ENCODE results near the gene ARHGAP10. TPM values are rescaled to one million over a fixed set of nuclear protein-coding genes. Genes with fewer than 3 reads are reported as not detected.

Gene ARHGAP10
- total RNA-seq, 1 donor from 2014 or later, result 15.5 TPM

DNA sequence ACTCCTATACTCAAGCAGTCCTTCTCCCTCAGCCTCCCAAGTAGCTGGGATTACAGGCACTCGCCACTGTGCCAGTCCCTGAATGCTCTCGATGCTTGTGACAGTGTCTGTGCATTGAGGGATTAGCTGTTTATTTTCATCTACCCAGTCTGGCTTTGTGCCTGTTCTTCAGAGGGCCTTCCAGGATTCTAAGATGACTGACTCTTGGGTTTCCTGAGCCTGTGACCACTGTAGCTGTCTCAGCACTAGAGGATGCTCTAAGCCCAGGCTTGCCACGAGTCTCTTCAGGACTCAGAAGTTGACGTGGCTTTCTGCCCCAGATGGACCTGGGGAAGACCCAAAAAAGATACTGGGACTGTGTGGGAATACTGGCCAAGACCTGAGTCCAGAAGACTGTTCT is 201.4 kb downstream of the ARHGAP10 start:
- DNase-seq (ENCODE audit: low read depth), result no peak

DNA sequence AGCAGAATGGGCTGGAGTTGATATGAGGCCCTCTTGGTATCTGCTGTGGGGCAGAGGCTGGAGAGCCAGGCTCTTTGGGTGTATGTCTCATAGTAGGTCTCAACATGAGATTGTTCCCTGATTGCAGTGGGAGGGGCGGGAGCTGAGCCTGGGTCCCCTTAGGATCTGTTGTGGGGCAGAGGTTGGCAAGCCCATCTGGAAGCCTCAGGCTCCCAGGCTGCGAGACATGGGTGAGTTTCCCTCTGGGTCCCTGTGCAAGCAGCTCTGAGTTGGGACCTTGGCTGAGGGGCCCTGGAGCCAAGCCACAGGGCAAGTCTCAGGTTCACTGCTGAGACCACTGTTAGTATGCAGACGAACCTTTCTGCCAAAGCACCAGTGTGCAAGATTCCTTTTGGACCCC is 201.9 kb downstream of the ARHGAP10 start:
- Histone ChIP-seq H3K27me3 (ENCODE audit: control insufficient read depth, insufficient read depth, low read length) (no peaks in the 10 kb centered on the region), H3K4me3 (ENCODE audit: low read depth, low read length) (no peak overlapping the region), H3K36me3 (ENCODE audit: control insufficient read depth, insufficient read depth, low read length) (no peaks in the 10 kb centered on the region)
- TF ChIP-seq, protein P1, sequence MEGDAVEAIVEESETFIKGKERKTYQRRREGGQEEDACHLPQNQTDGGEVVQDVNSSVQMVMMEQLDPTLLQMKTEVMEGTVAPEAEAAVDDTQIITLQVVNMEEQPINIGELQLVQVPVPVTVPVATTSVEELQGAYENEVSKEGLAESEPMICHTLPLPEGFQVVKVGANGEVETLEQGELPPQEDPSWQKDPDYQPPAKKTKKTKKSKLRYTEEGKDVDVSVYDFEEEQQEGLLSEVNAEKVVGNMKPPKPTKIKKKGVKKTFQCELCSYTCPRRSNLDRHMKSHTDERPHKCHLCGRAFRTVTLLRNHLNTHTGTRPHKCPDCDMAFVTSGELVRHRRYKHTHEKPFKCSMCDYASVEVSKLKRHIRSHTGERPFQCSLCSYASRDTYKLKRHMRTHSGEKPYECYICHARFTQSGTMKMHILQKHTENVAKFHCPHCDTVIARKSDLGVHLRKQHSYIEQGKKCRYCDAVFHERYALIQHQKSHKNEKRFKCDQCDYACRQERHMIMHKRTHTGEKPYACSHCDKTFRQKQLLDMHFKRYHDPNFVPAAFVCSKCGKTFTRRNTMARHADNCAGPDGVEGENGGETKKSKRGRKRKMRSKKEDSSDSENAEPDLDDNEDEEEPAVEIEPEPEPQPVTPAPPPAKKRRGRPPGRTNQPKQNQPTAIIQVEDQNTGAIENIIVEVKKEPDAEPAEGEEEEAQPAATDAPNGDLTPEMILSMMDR (IDR thresholded peaks at IDR 0.05; ENCODE audit: insufficient read depth, low read length, poor library complexity, severe bottlenecking), result no peak
- DNase-seq (ENCODE audit: low read depth), result no peak

More for the DNA sequence above, 201.4 kb downstream of the ARHGAP10 start:
- Histone ChIP-seq H3K36me3 (ENCODE audit: control insufficient read depth, insufficient read depth, low read length) (no peaks in the 10 kb centered on the region), H3K4me3 (ENCODE audit: low read depth, low read length) (no peak overlapping the region), H3K27me3 (ENCODE audit: control insufficient read depth, insufficient read depth, low read length) (no peaks in the 10 kb centered on the region)
- TF ChIP-seq, protein P1 (IDR thresholded peaks at IDR 0.05; ENCODE audit: insufficient read depth, low read length, poor library complexity, severe bottlenecking), result no peak

DNA sequence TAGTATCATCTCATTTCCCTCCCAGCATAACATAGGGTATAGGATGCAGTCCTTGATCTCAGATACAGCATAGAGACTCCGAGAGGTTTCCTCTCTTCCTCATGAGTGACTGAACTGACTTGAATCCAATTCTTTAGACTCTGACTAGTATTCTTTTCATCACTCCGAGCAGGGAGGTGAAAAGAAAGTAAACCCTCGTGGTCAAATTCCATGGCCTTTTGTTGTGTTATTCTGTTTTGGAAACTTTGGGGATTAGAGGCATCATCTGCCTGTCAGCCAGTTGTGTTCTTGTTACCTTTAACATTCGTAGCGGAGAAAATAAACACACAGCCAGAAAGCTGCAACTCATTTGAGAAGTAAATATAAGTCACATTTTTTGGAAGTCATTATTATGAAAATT is 206.6 kb downstream of the ARHGAP10 start:
- no peak overlapping the region for H3K4me3 ChIP-seq (ENCODE audit: low read depth, low read length)
- H3K27me3 ChIP-seq (ENCODE audit: control insufficient read depth, insufficient read depth, low read length), result no peaks in the 10 kb centered on the region
- TF ChIP-seq, protein P1 (IDR thresholded peaks at IDR 0.05; ENCODE audit: insufficient read depth, low read length, poor library complexity, severe bottlenecking), result no peak
- H3K36me3 ChIP-seq (ENCODE audit: control insufficient read depth, insufficient read depth, low read length), result no peaks in the 10 kb centered on the region
- DNase-seq (ENCODE audit: low read depth), result no peak

DNA sequence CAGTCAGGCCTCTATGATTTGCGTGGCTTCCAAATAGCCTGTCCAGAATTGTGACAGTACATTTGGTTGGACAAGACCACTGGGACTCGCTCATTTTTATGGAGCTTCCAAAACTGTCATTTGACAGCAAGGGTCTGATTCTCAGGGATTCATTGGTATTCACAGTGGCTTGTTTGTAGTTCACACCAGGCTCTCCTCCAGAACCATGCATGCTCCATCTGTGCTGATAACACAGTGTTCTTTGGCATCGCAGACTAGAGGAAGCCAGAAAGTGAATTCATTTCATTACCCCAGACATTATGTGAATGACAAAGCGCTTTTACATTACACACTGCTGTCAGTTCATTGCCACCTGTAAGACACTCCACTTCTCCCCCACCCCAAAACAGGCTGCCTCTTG is 208.3 kb downstream of the ARHGAP10 start:
- TF ChIP-seq, protein P1 (IDR thresholded peaks at IDR 0.05; ENCODE audit: insufficient read depth, low read length, poor library complexity, severe bottlenecking), result no peak
- Histone ChIP-seq H3K27me3 (ENCODE audit: control insufficient read depth, insufficient read depth, low read length) (no peaks in the 10 kb centered on the region), H3K36me3 (ENCODE audit: control insufficient read depth, insufficient read depth, low read length) (no peaks in the 10 kb centered on the region), H3K4me3 (ENCODE audit: low read depth, low read length) (no peak overlapping the region)
- no peak for DNase-seq (ENCODE audit: low read depth)

DNA sequence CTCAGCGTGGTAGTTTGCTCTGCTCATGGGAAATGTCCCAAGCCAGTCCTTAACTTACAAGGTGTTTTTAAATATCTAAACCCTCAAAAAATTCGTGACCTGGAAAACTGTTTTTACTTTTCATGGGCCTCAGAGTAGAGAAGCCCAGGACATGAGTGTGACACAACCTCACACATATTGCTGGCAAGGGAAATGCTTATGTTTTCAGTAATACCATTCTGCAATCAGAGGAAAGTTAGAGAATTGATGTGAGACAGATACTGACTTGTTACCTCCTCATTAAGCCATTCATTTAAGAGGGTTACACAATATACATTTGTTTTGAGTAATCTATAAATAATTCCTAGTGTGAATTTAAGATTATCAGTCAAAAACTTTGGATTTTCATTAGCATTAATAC is 209.5 kb downstream of the ARHGAP10 start:
- H3K27me3 ChIP-seq (ENCODE audit: control insufficient read depth, insufficient read depth, low read length), result no peaks in the 10 kb centered on the region
- H3K4me3 ChIP-seq (ENCODE audit: low read depth, low read length), result no peak overlapping the region
- DNase-seq (ENCODE audit: low read depth), result no peak
- no peaks in the 10 kb centered on the region for H3K36me3 ChIP-seq (ENCODE audit: control insufficient read depth, insufficient read depth, low read length)
- TF ChIP-seq, protein P1 (IDR thresholded peaks at IDR 0.05; ENCODE audit: insufficient read depth, low read length, poor library complexity, severe bottlenecking), result no peak

DNA sequence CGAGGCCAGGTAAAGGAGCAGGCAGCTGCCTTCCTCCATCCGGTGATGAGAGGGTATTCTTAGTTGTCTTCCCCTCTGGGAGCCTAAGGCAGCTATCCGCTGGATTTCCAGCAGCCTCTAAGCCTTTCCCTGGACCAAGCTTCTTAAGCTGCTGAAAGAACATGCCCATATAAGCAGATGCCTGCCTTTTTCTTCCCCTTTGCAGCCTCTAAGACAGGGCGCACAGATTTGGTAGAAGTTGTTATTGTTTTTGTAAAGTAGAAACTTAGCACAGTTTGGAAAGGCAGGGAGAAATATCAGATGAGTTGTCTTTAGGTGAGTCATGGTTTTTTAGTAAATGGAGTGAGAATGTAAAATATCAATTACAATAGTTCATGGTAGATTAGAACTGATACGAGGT is 210.8 kb downstream of the ARHGAP10 start:
- Histone ChIP-seq H3K36me3 (ENCODE audit: control insufficient read depth, insufficient read depth, low read length) (no peaks in the 10 kb centered on the region), H3K27me3 (ENCODE audit: control insufficient read depth, insufficient read depth, low read length) (no peaks in the 10 kb centered on the region), H3K4me3 (ENCODE audit: low read depth, low read length) (no peak overlapping the region)
- no peak for DNase-seq (ENCODE audit: low read depth)
- TF ChIP-seq, protein P1 (IDR thresholded peaks at IDR 0.05; ENCODE audit: insufficient read depth, low read length, poor library complexity, severe bottlenecking), result no peak

Data from kidney epithelial cell (primary cell).